Liver (tissue), 9 donors: Measurements from ENCODE around the gene CTU1. TPM values are rescaled to one million over a fixed set of nuclear protein-coding genes. Genes with fewer than 3 reads are reported as not detected.
A peak's percentile ranks its signal among the peaks of the same experiment; 100 is the strongest.

ENCODE experiments used
- DNase-seq: peaks from one replicate; pipeline ENCODE4 v3.0.0-alpha.2; 2017; ENCODE audit warnings: low spot score
- H3K27ac ChIP-seq, 2 donors: one replicate each; pipeline ENCODE4 v1.7.0; 2013; ENCODE audit warnings: inconsistent platforms in 2 of 2, low read length in 2 of 2, control low read depth in 1 of 2, low read depth in 1 of 2, mild to moderate bottlenecking in 1 of 2
- H3K27me3 ChIP-seq, 4 donors: one replicate each; pipeline versions ENCODE4 v1.6.1 to v1.7.0; 2013; ENCODE audit warnings: low read length in 3 of 4, inconsistent platforms in 1 of 4, mild to moderate bottlenecking in 1 of 4, moderate library complexity in 1 of 4; ENCODE audit not compliant: control insufficient read depth in 4 of 4, insufficient read depth in 4 of 4
- H3K36me3 ChIP-seq, 4 donors: one replicate each; pipeline versions ENCODE4 v1.6.1 to v1.7.0; 2013; ENCODE audit warnings: low read length in 3 of 4, mild to moderate bottlenecking in 3 of 4, low read depth in 1 of 4, moderate library complexity in 1 of 4; ENCODE audit not compliant: control insufficient read depth in 4 of 4, insufficient read depth in 3 of 4
- H3K4me1 ChIP-seq, 4 donors: one replicate each; pipeline versions ENCODE4 v1.6.1 to v1.7.0; 2013; ENCODE audit warnings: low read length in 3 of 4, mild to moderate bottlenecking in 3 of 4, moderate library complexity in 1 of 4; ENCODE audit not compliant: control insufficient read depth in 4 of 4, insufficient read depth in 4 of 4
- H3K4me3 ChIP-seq, 3 donors: one replicate each; pipeline versions ENCODE4 v1.6.1 to v1.7.0; 2013; ENCODE audit warnings: low read length in 3 of 3, control low read depth in 1 of 3, low read depth in 1 of 3, mild to moderate bottlenecking in 1 of 3
- H3K9ac ChIP-seq, 2 donors: one replicate each; pipeline ENCODE4 v1.7.0; 2013; ENCODE audit warnings: low read length in 2 of 2, mild to moderate bottlenecking in 2 of 2, moderate library complexity in 2 of 2, control low read depth in 1 of 2, low read depth in 1 of 2
- H3K9me3 ChIP-seq, 4 donors: one replicate each; pipeline versions ENCODE4 v1.6.1 to v1.7.0; 2013; ENCODE audit warnings: low read length in 3 of 4; ENCODE audit not compliant: control insufficient read depth in 4 of 4
- ATF3 ChIP-seq: IDR thresholded peaks from 2 replicates; pipeline ENCODE4 v1.6.1; 2016; ENCODE audit warnings: antibody characterized with exemption
- CTCF ChIP-seq: fragments of 150-350 bp; IDR thresholded peaks from 2 replicates; pipeline ENCODE4 v1.5.1; 2017; ENCODE audit warnings: improper control_type of control experiment, low read depth, low read length; ENCODE audit not compliant: missing input control
- EGR1 ChIP-seq, 2 donors: IDR thresholded peaks; 2 replicates each; pipeline ENCODE4 v1.6.1; 2016 to 2018; ENCODE audit warnings: antibody characterized with exemption in 2 of 2, low read depth in 2 of 2
- FOXA1 ChIP-seq: IDR thresholded peaks from 2 replicates; pipeline ENCODE4 v1.6.1; 2016; ENCODE audit warnings: antibody characterized with exemption
- FOXA2 ChIP-seq: IDR thresholded peaks from 2 replicates; pipeline ENCODE4 v1.6.1; 2016; ENCODE audit warnings: antibody characterized with exemption
- GABPA ChIP-seq, 2 donors: IDR thresholded peaks in 1 of 2; conservative IDR thresholded peaks in 1 of 2; 2 replicates each; pipeline ENCODE4 v1.6.1; 2016; ENCODE audit warnings: antibody characterized with exemption in 2 of 2, mild to moderate bottlenecking in 1 of 2, moderate library complexity in 1 of 2
- HNF4A ChIP-seq, 2 donors: conservative IDR thresholded peaks; 2 replicates each; pipeline ENCODE4 v1.6.1; 2016; ENCODE audit warnings: antibody characterized with exemption in 2 of 2, mild to moderate bottlenecking in 2 of 2
- HNF4G ChIP-seq: IDR thresholded peaks from 2 replicates; pipeline ENCODE4 v1.6.1; 2016; ENCODE audit warnings: antibody characterized with exemption
- JUND ChIP-seq, 2 donors: IDR thresholded peaks; 2 replicates each; pipeline ENCODE4 v1.6.1; 2016; ENCODE audit warnings: antibody characterized with exemption in 2 of 2
- NR2F2 ChIP-seq: IDR thresholded peaks from 2 replicates; pipeline ENCODE4 v1.6.1; 2016; ENCODE audit warnings: antibody characterized with exemption
- RAD21 ChIP-seq, 2 donors: IDR thresholded peaks; 2 replicates each; pipeline ENCODE4 v1.6.1; 2016; ENCODE audit warnings: antibody characterized with exemption in 2 of 2, mild to moderate bottlenecking in 2 of 2
- RXRA ChIP-seq, 2 donors: IDR thresholded peaks; 2 replicates each; pipeline ENCODE4 v1.6.1; 2017 to 2018; ENCODE audit warnings: antibody characterized with exemption in 2 of 2, mild to moderate bottlenecking in 1 of 2
- SP1 ChIP-seq: IDR thresholded peaks from 2 replicates; pipeline ENCODE4 v1.6.1; 2018; ENCODE audit warnings: antibody characterized with exemption, mild to moderate bottlenecking
- TAF1 ChIP-seq: conservative IDR thresholded peaks from 2 replicates; pipeline ENCODE4 v1.6.1; 2016; ENCODE audit warnings: antibody characterized with exemption, mild to moderate bottlenecking
- YY1 ChIP-seq: IDR thresholded peaks from 2 replicates; pipeline ENCODE4 v1.6.1; 2016; ENCODE audit warnings: antibody characterized with exemption, mild to moderate bottlenecking
- WGBS: extraction: QIAGEN DNeasy Blood & Tissue Kit; methylation state at CpG from one replicate; pipeline ENCODE4 v1.1.7; 2013; 5-methylcytosine and 5-hydroxymethylcytosine counted together
- polyA plus RNA-seq, 2 donors: library from polyadenylated mRNA; stranded (reverse) in 1 of 2; unstranded in 1 of 2; fragments of 200-250 nt in 1 of 2; fragments of >200 nt in 1 of 2; fragmentation: Nextera tagmentation in 1 of 2; extraction: Ambion mirVana in 1 of 2; gene quantifications; one replicate each; pipeline versions ENCODE4 v1.2.1 to v1.2.3, GENCODE V29; 2013 to 2015
- total RNA-seq, 2 donors: library from RNA; depleted of rRNA; stranded (reverse); fragments of >200 nt; gene quantifications; one replicate each; pipeline ENCODE4 v1.2.3, GENCODE V29; 2014
- TF ChIP-seq, protein P1 (sequence below): IDR thresholded peaks from 2 replicates; pipeline ENCODE4 v1.6.1; 2016; ENCODE audit warnings: antibody characterized with exemption
- donor health status: healthy.
- donor health status: healthy.
- donor health status: healthy.
- donor health status: healthy.
- donor health status: healthy.

Gene CTU1
- total and polyA plus RNA-seq, 4 donors = 0.19 to 3.7 (median 2.5) TPM

DNA sequence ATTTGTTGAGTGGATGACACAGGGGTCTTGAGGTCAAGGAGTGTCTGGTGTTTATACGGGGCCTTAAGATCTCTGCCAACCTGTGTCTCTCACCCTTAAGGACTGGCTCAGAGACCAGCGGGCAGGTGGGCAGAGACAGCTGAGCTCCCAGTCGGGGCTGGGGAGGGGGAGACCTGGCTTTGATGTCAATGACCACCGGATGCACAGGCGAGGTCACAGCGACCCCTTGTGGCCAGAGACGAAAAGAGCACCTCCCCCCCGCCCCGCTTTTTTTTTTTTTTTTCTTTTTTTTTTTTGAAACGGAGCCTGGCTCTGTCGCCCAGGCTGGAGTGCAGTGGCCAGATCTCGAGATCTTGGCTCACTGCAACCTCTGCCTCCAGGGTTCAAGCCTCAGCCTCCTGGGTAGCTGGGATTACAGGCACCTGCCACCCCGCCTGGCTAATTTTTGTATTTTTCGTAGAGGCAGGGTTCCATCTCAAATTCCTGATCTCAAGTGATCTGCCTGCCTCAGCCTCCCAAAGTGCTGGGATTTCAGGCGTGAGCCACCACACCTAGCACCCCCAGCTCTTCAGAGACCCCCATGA lies 13.4 kb downstream of the CTU1 start:
- H3K4me3 ChIP-seq = no peak overlapping the region
- no peaks in the 10 kb centered on the region for H3K4me1 ChIP-seq
- no peak overlapping the region for H3K27ac ChIP-seq
- H3K36me3 ChIP-seq = peaks cover 0 to 5% (median 0%) of the 10 kb centered on the region in 4 donors
- H3K9ac ChIP-seq = no peak overlapping the region
- DNase-seq = no peak
- WGBS = 37% methylated on average over 15 of the region's 15 CpGs
- no peaks in the 10 kb centered on the region for H3K27me3 ChIP-seq
- TF ChIP-seq CTCF = peak; percentile 49
- no peak for TF ChIP-seq GABPA (IDR thresholded peaks at IDR 0.05 in 1 of 2, conservative IDR thresholded peaks at IDR 0.05 in 1 of 2)
- peak; percentile 23 to 48 for TF ChIP-seq RAD21 (IDR thresholded peaks at IDR 0.05)
- no peak for TF ChIP-seq YY1
- no peak for TF ChIP-seq EGR1 (IDR thresholded peaks at IDR 0.05; ENCODE audit: low read depth in 2 of 2)
- TF ChIP-seq FOXA2 = no peak
- TF ChIP-seq JUND (IDR thresholded peaks at IDR 0.05) = no peak
- TF ChIP-seq HNF4G = no peak
- no peaks in the 10 kb centered on the region for H3K9me3 ChIP-seq

- Histone ChIP-seq H3K9ac (no peak overlapping the region), H3K4me3 (no peak overlapping the region), H3K4me1 (no peaks in the 10 kb centered on the region), H3K27me3 (no peaks in the 10 kb centered on the region), H3K9me3 (no peaks in the 10 kb centered on the region), H3K27ac (no peak overlapping the region), H3K36me3 (peaks cover 0 to 3% (median 0%) of the 10 kb centered on the region in 4 donors)
- 83% methylated on average over 22 of the region's 22 CpGs for WGBS
- DNase-seq = no peak
- TF ChIP-seq HNF4A (conservative IDR thresholded peaks at IDR 0.05) (no peak), FOXA1 (no peak), JUND (IDR thresholded peaks at IDR 0.05) (no peak), EGR1 (IDR thresholded peaks at IDR 0.05; ENCODE audit: low read depth in 2 of 2) (no peak), NR2F2 (no peak), GABPA (IDR thresholded peaks at IDR 0.05 in 1 of 2, conservative IDR thresholded peaks at IDR 0.05 in 1 of 2) (no peak), RXRA (IDR thresholded peaks at IDR 0.05) (no peak), CTCF (no peak), ATF3 (no peak), SP1 (no peak), RAD21 (IDR thresholded peaks at IDR 0.05) (no peak), TAF1 (no peak), YY1 (no peak)
- TF ChIP-seq, protein P1, sequence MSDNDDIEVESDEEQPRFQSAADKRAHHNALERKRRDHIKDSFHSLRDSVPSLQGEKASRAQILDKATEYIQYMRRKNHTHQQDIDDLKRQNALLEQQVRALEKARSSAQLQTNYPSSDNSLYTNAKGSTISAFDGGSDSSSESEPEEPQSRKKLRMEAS = no peak
These were observed 14.5 kb downstream of the CTU1 start for GRCh38 chr19:51093510-51094345.
